Renal cortex interstitium (tissue), 11 donors: ENCODE results near the gene IGF1. TPM values are rescaled to one million over a fixed set of nuclear protein-coding genes. Genes with fewer than 3 reads are reported as not detected.

ENCODE experiments used
- DNase-seq, 11 donors: peaks; one replicate each; pipeline ENCODE4 v3.0.0-alpha.2; 2013; ENCODE audit warnings: low read depth in 9 of 11, low spot score in 4 of 11; ENCODE audit errors: extremely low read depth in 1 of 11
- polyA plus RNA-seq, 3 donors: library from polyadenylated mRNA; unstranded; fragments of 120-200 nt; gene quantifications; one replicate each; pipeline ENCODE4 v1.2.1, GENCODE V29; 2013; ENCODE audit not compliant: insufficient read length in 3 of 3

The IGF1 gene
- polyA plus RNA-seq, 3 donors = 3.0 to 12.3 (median 9.1) TPM

DNA sequence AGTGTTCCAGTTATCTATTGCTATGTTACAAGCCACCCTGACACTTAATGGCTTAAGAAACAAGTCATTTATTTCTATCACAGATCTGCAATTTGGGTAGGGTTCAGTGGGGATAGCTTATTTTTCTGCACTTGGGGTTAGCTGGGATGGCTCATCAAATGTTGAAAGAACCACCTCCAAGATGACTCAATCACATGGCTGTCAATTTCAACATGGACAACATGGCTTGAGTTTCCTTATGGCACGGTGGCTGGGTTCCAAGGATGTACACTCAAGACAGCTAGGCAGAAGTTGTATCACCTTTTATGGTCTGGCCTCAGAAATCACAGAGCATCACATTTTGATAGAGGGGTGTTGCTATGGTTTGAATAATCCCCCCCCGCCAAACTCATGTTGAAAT is 24.5 kb upstream of the IGF1 start:
- no peak for DNase-seq

DNA sequence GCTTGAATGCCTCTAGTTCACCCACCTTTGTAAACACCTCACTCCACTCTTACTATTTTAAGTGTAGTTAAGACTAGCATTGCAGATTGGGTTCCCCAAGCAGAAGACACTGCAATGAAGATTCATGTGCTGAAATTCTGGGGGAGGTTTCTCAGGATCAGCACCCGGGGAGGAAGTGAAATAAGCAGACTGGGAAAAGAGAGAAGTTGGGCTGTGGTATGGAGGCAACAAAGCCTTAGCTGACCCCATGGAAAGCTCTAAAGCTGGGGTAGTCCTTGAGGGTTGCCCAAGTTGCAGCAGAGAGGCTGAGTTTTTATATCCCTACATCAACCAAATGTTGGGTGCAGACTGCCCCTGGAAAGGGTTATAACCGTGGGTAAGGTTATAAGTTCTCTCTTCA is 23.9 kb upstream of the IGF1 start:
- no peak for DNase-seq

DNA sequence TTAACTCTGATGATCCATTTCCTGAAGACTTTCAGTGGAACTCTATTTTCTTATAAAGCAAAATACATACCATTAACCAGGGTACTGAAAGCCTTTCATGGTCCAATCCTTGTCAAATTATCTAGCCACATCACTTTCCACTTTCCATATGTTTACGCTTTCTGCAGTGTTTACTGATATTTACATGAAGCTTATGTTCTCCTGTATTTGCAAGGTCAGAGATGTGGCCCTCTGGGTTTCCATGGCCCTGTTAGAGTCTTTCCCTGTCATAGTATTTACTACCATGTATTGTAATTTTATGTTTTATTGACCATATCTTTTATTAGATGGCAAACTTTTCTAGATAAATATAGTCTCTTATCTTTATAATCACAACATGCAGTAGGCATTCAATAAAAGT is 23.5 kb upstream of the IGF1 start:
- DNase-seq = no peak

DNA sequence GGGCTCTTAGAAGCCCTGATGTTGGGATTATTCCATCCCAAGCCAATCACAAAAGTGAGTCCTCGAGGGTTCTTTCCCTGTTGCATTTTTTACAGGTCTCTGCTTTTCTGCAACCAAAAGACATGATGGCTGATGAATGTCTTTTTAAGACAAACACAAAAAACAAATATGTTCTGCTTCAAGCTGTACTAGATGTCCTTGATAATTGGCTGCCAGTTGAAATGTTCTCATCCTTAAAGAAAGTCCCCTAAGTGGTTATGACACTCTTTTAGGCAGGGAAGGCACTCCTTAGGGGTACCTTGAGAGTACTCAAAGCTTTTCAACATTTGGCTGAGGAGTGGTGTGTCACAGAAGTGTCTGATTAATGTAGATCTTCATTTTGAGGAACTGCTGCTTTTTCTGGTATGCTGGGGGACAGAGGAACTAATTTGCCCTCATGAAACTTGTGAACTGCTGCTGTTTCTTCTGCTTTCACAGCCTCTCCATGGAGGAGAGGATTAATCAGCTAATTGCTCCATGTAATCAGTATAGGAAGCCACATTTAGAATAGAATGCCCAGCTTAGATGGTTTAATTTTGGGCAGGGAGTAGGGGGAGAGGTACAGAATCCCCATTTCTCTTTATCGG is 22.8 kb upstream of the IGF1 start:
- DNase-seq = no peak

DNA sequence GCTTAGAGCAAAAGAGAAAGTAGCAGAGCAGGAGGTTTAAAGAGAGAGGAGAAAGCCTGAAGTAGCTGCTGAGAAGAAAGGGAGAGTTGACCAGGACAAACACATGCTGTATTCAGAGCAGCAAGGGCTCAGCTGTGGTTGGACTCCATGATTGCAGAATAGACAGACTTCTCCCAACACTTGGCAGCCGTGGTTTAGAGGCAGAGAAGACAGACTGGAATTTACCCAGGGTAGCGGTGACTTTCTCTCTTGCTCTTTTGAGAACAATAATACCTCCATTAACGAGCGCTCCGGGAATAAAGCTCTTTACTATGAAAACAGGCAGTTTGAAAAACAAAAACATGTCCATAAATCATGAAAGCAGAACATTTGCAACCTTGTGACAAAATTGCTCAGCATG is 21.4 kb upstream of the IGF1 start:
- peak in 1 of 11 donors; percentile 20 for DNase-seq

DNA sequence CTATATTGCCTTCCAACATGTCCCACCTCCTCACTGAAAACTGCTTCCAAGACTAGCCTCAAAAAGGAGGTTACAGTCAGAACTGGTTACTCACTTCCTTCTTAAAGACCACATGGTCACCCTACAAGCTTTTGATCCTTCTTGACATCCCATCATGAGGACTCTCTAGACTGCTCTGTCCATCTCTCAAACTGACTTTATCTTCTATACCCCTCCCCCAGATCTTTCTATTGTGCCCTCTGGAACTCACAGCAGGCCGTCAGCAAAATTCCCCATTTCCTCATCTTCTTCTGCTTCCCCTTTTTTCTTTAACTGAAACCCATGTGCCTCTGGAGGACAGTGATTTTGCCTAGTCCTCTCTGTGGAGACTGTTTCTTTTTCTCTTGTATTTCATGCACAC is 18.1 kb upstream of the IGF1 start:
- no peak for DNase-seq

DNA sequence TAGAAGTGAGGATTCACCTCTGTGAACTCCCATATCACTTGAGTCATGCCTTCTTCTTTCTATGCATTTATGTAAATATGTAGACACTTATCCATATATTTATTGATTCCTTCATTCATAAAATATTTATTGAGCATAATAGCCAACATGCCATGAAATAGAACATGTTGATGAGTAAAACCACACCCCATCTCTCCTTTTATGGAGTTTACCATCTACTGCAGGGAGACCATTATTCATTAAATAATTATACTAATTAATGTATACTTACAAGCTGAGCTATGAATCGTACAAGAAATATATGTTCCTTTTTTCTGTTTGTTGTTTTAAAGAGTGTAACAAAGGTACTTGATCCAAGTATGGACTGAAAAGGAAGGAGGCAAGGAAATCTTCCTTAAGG is 17.4 kb upstream of the IGF1 start:
- DNase-seq = no peak

DNA sequence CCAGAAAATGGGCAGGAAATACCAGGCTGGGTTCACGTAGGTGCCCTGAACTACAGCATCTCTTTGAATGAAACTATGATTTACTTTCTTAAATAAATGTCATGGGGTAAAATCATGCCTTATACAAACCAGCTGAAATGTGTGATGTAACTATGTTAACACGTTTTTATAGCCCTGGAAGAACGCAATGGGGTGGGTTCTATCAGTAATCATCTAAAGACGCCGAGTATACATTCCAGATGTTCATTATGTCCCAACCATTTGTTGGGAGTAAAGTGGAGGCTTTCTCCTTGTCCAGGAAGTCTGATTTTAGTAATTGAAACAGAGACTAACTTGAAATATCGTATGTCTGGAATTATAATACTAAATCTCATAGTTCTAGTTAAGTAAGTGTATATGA is 16.2 kb upstream of the IGF1 start:
- DNase-seq = no peak

DNA sequence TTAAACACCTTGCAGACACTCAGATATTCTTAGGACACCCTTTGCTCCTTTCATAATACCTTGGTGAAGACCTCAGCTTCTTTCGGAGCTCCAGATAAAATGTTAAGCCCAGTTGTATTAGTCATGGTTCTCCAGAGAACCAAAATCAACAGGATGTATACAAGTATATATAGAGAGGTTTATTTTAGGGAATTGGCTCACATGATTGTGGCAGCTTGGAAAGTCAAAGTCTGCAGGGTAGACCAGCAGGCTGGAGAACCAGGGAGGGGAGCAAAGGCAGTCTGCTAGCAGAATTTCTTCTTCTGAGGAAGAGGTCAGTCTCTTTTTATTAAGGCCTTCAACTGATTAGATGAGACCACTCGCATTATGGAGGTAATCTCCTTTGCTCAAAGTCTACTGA is 6.9 kb upstream of the IGF1 start:
- DNase-seq = no peak

DNA sequence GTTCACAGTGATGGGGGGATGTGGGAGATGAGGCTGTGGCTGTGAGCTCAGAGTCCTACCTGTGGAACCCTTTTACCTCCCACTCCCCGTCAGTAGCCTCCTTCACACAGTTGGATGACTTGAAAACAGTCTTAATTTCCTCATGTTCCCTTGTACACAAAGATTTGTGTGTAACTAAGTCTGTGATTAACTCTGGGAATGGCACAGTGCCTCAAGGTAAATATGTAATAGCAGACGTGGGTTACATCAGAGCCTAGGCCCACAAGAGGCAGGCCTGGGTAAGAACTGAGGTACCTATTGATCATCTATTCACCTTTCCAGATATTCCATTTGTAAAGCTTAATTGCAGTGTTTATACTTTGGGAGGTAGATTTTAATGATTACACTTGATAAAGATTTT is 5.8 kb upstream of the IGF1 start:
- no peak for DNase-seq

DNA sequence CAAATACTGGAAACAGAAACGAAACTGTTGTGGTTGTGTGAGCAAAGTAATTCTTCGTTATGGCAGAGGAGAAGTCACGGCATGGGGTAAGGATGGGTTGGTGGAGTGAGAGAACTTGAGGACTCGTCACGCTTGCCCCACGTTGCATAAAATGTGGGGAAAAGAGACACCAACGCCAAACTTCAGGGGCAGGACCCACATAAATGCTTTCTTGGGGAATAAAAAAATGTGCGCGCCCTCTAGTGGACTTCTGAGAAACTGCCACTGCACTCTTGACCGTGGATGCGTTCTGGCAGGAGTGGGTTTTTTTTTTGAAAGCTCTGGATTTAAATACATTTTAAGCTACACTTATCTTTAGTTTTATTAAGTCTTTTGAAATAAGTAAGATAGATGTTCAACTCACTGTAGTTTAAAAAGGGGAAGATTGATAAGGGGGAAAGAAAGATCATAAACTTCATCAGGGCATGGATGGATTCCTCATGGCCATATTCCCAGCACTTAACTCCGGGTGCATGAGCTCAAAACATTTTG is 4.1 kb upstream of the IGF1 start:
- DNase-seq = peak in 5 of 11 donors; percentile 32 to 53 (median 36)

DNA sequence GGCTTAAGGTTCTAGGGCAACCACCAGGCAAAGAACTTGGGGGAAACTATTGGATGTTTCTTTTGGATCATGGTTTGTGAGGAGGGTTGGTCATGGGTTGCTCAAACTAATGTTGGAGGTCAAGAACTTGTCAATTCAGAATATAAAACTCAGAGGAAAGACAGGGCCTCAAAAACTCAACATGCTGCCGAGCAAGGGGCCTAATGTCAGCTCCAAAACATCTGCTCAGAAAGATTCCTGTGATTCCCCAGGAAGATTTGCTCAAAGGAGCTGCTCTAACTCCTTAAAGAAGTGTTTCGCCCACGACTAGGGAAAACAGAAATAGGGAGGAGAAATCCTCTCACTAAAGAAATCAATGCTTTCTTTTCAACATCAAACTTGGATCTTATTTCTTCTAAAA is 3.7 kb upstream of the IGF1 start:
- DNase-seq = no peak

DNA sequence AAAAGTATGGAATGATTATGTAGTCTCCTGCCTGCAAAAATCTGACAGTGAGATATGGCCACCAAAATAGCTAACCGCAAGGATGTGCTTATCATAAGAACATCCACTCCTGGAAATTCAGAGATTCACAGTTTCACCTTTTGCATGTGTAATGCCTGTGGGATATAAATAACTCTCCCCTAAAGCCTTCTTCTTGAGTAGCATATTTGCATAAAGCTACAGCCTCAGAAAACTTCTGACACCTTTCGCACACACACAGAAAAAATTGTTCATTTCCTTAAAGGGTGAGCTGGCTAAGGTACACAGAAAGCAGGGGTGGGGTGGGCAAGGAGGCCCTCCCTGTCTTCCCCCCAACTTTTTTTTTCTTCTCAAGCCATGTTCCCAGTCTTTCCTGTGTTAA is 3.1 kb upstream of the IGF1 start:
- DNase-seq = no peak

DNA sequence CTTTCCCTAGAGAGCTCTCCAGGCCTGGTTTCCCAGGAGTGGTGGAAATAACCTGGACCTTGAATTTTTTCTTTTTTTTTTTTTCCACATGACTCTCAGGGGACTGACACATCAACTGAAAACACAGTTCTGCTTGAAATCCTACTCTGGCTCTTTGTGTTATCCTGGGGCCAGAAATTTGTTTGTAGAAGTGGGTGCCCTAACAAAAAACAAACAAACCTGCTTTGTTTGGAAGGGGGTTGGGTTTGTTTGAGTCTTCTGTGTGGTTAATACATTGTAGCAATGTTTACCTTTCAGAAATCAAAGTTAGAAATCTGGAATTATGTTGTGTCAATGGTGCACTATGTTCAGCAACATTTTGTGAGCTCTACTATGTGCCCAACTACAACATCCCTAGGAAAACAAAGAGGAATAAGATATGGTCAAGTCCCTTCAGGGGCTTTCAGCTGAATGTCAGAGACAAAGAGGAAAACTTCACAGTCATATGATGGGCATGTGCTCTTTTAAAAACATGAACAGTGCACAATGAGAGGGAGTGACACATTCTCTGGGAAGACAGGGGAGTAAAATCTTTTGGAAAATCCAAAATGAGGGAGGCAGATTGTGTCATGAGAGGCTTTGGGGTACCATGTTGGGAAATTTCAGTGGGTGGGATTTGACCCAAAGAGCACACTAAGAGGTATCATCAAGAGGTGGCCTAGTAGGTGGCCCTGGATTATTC is 1.5 kb upstream of the IGF1 start:
- DNase-seq = no peak

DNA sequence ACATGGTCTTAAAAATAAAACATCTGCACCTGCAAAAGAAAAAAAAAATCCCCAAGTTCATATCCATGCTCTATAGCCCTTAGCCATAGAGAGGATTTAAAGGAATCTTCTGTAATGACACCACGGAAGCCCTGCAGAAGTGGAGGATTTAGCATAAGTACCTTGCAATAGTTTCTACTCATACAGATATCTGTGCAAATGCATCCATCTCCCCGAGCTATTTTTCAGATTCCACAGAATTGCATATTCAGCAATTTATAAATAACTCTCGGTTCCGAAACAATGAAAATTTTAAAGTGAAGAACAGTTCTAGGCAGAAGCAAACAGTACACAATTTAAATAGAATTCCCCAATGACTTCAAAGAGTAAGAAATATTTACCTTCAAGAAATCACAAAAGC is 424 bp downstream of the IGF1 start:
- no peak for DNase-seq

DNA sequence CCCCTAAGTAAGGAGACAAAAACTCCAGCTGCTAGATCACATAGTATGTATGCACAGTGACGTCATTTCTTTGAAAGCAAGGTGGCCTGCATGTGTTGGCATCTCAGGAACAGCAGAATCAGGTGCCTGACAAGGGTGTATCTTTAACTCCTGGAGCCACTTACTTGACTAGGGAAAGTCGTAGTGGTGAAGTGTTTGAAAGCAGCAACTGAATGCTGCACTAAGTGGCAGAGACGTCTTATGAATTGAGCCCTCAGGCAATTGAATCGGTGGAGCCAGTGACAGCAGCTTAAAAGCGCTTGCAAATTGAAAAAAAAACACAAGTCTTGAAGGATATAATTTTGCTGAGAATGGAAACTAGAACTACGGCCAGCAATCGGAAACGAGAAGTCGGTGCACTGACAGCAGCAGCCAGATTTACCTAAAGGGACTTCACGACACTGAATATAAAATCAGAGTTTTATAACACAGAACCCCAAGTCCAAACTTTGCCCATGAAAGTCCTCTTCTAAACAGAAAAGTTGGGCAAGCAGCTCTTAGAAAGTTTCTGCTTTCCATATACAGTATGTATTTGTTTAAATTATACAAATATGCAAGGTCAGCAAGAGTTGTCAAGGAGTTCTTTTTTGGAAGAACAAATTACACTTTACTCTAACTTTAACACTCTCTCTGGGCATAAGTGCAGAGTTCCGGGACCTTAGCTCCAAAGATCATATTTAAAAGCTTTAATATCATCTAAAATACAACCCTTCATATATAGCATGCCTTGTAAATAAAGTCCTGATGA is 1.1 kb downstream of the IGF1 start:
- DNase-seq = no peak

DNA sequence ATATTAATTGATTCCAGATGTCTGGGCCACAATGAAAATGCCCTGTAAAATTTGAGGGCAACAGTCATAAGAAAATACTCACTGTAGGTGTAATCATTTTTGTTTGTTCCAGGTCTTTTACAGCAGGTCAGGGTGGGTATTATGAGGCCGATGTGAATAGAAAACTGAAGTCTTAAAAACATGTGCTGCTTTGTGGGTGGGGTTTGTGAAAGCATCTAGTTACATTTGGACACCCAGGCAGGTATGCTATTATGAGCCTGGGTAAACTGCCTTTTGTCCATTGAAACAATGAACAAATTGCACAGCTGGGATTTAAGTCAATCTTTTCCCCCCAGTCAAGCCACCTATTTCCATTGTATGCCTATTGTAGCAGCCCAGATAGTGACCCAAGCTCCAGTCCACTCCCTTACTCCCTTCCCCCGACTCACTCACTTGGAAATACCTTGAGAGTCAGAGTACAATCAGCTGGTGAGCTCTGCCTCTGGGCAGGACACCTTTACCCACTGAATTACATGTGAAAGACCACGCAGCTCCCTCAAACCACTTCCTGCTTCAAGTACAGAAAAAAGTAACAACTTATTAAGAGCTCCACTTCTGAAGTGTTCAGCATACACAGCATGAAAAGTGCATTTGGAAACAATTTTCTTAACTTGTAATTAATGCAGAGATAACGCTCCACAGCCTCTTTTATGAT is 1.8 kb downstream of the IGF1 start:
- DNase-seq = no peak

DNA sequence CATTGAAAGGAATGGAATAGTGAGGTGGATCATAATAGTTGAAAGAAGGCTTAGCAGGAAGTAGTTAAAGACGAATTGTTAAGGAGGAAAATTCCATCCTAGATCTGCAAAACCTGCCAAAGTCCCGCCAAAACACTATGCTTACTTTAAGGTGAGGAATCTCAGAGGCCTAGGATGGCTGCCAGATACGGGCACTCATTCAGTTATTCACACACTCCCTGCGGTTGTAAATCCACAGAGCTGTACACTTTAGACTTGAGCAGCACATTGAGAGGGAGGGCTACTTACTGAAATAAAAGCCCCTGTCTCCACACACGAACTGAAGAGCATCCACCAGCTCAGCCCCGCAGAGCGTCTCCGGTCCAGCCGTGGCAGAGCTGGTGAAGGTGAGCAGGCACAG is 5.0 kb downstream of the IGF1 start:
- no peak for DNase-seq

DNA sequence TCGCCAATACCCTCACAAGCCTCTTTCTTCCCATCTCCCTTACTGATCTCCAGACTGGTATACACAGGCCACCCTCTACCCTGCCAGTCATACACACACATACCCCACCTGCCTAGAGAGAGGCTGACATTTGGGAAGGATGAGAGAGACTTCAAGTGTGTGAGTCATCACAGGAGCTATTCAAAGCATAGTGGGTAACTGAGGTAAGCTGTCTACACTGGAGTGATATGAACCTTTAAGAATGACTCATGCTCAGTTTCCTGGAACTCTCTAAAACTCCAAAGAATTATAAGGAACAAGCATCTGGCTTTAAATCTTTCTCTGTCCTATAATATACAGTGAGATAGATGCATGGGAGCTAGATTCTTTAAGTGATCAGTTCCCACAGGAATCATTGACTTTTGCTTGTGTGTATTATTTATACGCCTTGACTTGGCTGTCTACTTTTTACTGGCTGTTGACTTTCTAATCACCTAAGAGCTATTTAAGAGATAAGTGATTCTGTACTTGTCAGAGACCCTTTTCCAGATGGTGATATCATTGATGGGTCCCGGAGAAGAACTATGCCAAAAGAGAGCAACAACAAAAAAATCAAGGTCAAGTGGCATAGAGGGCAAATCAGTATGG is 5.8 kb downstream of the IGF1 start:
- DNase-seq = no peak
